Caco-2 (cell line): ENCODE results near the gene QSER1. TPM values are rescaled to one million over a fixed set of nuclear protein-coding genes. Genes with fewer than 3 reads are reported as not detected.

Experiments used
- BruUV-seq: library from RNA; stranded (reverse); fragments of 400-500 nt; replicated peaks from 2 replicates; lab custom pipeline; 2021; lab: Mats Ljungman, UMichigan
- CTCF ChIA-PET: fragments of 300-600 bp; sonication (Branson Sonifier 250); formaldehyde crosslinking; loops from one replicate; lab custom pipeline; 2022; ENCODE audit warnings: antibody characterized with exemption; lab: Charles Lee
- POLR2A ChIA-PET: fragments of 300-600 bp; sonication (Branson Sonifier 250); formaldehyde crosslinking; loops from one replicate; lab custom pipeline; 2022; ENCODE audit warnings: antibody characterized with exemption; lab: Charles Lee
- DNase-seq, 2 experiments: peaks; one replicate each; pipeline versions ENCODE4 v3.0.0 to v3.0.0-alpha.2; 2020 to 2022
- H3K27me3 ChIP-seq: replicated peaks from 2 replicates; pipeline ENCODE4 v1.6.0; 2011; ENCODE audit warnings: low read length; ENCODE audit not compliant: control insufficient read depth, insufficient read depth
- H3K36me3 ChIP-seq: 2 replicates; pipeline ENCODE4 v1.5.1; 2011; ENCODE audit warnings: low read length; ENCODE audit not compliant: control insufficient read depth, insufficient read depth
- H3K4me1 ChIP-seq: fragments of 250-450 bp; sonication (Bioruptor Pico); 2 replicates; pipeline ENCODE4 v1.5.1; 2020; ENCODE audit warnings: mild to moderate bottlenecking
- H3K4me3 ChIP-seq: 2 replicates; pipeline ENCODE4 v1.5.1; 2011; ENCODE audit warnings: low read depth, mild to moderate bottlenecking, control low read depth, low read length
- H3K9me3 ChIP-seq: fragments of 250-450 bp; sonication (Bioruptor Pico); 2 replicates; pipeline ENCODE4 v1.5.1; 2020; ENCODE audit warnings: mild to moderate bottlenecking, moderate library complexity
- H3K27ac Mint-ChIP-seq: one replicate; pipeline ENCODE4 v1.8.0; 2022; ENCODE audit warnings: mixed read lengths; ENCODE audit not compliant: unreplicated experiment
- H3K27me3 Mint-ChIP-seq: one replicate; pipeline ENCODE4 v1.8.0; 2022; ENCODE audit warnings: mixed read lengths; ENCODE audit not compliant: insufficient read depth, unreplicated experiment
- H3K36me3 Mint-ChIP-seq: one replicate; pipeline ENCODE4 v1.8.0; 2022; ENCODE audit warnings: mild to moderate bottlenecking, mixed read lengths; ENCODE audit not compliant: insufficient read depth, unreplicated experiment
- H3K4me1 Mint-ChIP-seq: one replicate; pipeline ENCODE4 v1.8.0; 2022; ENCODE audit warnings: low read depth, mixed read lengths; ENCODE audit not compliant: unreplicated experiment
- H3K4me3 Mint-ChIP-seq: one replicate; pipeline ENCODE4 v1.8.0; 2022; ENCODE audit warnings: mild to moderate bottlenecking, moderate library complexity, mixed read lengths; ENCODE audit not compliant: unreplicated experiment
- H3K9me3 Mint-ChIP-seq: one replicate; pipeline ENCODE4 v1.8.0; 2022; ENCODE audit warnings: mixed read lengths; ENCODE audit not compliant: unreplicated experiment
- intact Hi-C: fragments of 100-400 bp; cut with micrococcal nuclease; formaldehyde crosslinking; loops from one replicate; pipeline ENCODE4 v1.10.0; 2022; ENCODE audit not compliant: unreplicated experiment
- total RNA-seq: library from RNA; stranded (reverse); gene quantifications from 2 replicates; pipeline ENCODE4 v1.2.3, GENCODE V29; 2022
- TF ChIP-seq, protein P1 (sequence below), 2 experiments: fragments of 200-600 bp in 1 of 2; IDR thresholded peaks; 1 replicate in 1 of 2; 2 replicates in 1 of 2; pipeline versions ENCODE4 v1.5.1 to v1.8.0; 2011 to 2022; ENCODE audit warnings: antibody characterized with exemption in 1 of 2, control low read depth in 1 of 2, inconsistent platforms in 1 of 2, low read depth in 1 of 2, low read length in 1 of 2, mild to moderate bottlenecking in 1 of 2, moderate library complexity in 1 of 2; ENCODE audit not compliant: insufficient read depth in 1 of 2, severe bottlenecking in 1 of 2, unreplicated experiment in 1 of 2

The QSER1 gene
- total RNA-seq, 1 experiment from 2014 or later, result 45.0 TPM

DNA sequence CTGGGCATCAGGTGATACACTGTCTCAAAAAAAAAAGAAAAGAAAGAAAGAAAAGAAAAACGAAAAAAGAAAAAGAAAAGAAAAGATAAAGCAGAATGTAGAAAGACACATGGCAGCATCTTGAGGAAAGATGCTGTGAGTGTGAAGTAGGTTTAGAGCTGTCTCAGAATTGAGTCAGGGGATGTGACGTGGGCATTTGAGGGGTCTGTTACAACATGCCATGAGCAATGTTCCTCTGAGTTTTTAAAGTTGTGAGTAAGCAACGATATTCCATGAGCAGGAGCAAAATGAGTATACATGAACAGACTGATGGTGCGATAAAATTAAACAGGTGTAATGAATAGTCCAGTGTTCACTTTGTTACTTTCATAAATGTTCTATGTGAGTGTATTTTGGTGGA is 11.3 kb upstream of the QSER1 start:
- H3K27me3 ChIP-seq, result no peaks in the 10 kb centered on the region
- CTCF ChIA-PET, result no interaction called here
- Mint-ChIP-seq H3K27ac (no peak overlapping the region), H3K9me3 (no peaks in the 10 kb centered on the region), H3K36me3 (no peaks in the 10 kb centered on the region), H3K27me3 (no peaks in the 10 kb centered on the region), H3K4me1 (no peaks in the 10 kb centered on the region), H3K4me3 (no peak overlapping the region)
- no peaks in the 10 kb centered on the region for H3K9me3 ChIP-seq
- no peaks in the 10 kb centered on the region for H3K36me3 ChIP-seq
- no TSS peak for BruUV-seq
- H3K4me3 ChIP-seq, result no peak overlapping the region
- intact Hi-C loops, result no loop called here
- no peak for DNase-seq
- POLR2A ChIA-PET, result no interaction called here
- no peaks in the 10 kb centered on the region for H3K4me1 ChIP-seq
- TF ChIP-seq, protein P1, sequence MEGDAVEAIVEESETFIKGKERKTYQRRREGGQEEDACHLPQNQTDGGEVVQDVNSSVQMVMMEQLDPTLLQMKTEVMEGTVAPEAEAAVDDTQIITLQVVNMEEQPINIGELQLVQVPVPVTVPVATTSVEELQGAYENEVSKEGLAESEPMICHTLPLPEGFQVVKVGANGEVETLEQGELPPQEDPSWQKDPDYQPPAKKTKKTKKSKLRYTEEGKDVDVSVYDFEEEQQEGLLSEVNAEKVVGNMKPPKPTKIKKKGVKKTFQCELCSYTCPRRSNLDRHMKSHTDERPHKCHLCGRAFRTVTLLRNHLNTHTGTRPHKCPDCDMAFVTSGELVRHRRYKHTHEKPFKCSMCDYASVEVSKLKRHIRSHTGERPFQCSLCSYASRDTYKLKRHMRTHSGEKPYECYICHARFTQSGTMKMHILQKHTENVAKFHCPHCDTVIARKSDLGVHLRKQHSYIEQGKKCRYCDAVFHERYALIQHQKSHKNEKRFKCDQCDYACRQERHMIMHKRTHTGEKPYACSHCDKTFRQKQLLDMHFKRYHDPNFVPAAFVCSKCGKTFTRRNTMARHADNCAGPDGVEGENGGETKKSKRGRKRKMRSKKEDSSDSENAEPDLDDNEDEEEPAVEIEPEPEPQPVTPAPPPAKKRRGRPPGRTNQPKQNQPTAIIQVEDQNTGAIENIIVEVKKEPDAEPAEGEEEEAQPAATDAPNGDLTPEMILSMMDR (IDR thresholded peaks at IDR 0.05; ENCODE audit: insufficient read depth in 1 of 2, low read depth in 1 of 2, low read length in 1 of 2, severe bottlenecking in 1 of 2, unreplicated experiment in 1 of 2), result no peak

DNA sequence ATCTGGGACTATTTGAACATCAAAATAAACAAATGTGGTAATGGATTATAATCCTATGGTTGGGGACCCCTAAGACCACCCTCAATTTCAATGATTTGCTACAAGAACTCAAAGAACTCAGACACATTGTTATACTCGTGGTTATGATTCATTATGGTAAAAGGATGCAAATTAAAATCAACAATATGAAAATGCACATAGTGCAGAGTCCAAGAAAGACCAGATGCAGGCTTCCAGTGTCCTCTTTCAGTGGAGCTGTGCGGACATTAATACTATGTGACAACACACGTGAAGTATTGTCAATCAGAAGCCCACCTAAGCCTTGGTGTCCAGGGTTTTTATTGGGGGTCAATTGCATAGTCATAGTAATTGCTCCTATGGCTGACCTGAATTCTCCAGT is 9.2 kb upstream of the QSER1 start:
- BruUV-seq, result no TSS peak
- no peaks in the 10 kb centered on the region for H3K36me3 ChIP-seq
- H3K4me1 ChIP-seq, result no peaks in the 10 kb centered on the region
- Mint-ChIP-seq H3K4me3 (no peak overlapping the region), H3K27me3 (no peaks in the 10 kb centered on the region), H3K27ac (no peak overlapping the region), H3K4me1 (no peaks in the 10 kb centered on the region), H3K36me3 (no peaks in the 10 kb centered on the region), H3K9me3 (no peaks in the 10 kb centered on the region)
- no peaks in the 10 kb centered on the region for H3K27me3 ChIP-seq
- H3K9me3 ChIP-seq, result no peaks in the 10 kb centered on the region
- ChIA-PET POLR2A (no interaction called here), CTCF (no interaction called here)
- H3K4me3 ChIP-seq, result no peak overlapping the region
- no peak for DNase-seq
- intact Hi-C loops, result no loop called here
- TF ChIP-seq, protein P1 (IDR thresholded peaks at IDR 0.05; ENCODE audit: insufficient read depth in 1 of 2, low read depth in 1 of 2, low read length in 1 of 2, severe bottlenecking in 1 of 2, unreplicated experiment in 1 of 2), result no peak

DNA sequence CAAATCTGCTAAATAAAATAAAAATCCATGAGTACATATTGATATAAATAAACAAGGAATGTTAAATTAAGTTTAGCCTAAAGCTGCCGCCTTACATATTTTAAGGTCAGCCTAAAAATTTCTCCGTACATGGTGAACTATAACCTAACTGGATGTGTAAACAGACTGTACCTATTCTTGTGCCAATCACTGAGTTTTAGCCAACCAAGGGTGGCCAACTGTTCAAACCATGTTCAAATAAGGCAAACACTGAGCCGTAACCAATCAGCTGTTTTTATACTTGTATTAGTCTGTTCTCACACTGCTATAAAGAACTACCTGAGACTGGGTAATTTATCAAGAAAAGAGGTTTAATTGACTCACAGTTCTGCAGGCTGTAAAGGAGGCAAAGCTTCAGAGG is 8.6 kb upstream of the QSER1 start:
- CTCF ChIA-PET, result no interaction called here
- no peaks in the 10 kb centered on the region for H3K27me3 Mint-ChIP-seq
- intact Hi-C loops, result no loop called here

More for the DNA sequence above, 8.6 kb upstream of the QSER1 start:
- H3K27ac Mint-ChIP-seq, result no peak overlapping the region
- Histone ChIP-seq H3K9me3 (no peaks in the 10 kb centered on the region), H3K27me3 (no peaks in the 10 kb centered on the region), H3K4me1 (no peaks in the 10 kb centered on the region), H3K36me3 (no peaks in the 10 kb centered on the region), H3K4me3 (no peak overlapping the region)
- TF ChIP-seq, protein P1 (IDR thresholded peaks at IDR 0.05; ENCODE audit: insufficient read depth in 1 of 2, low read depth in 1 of 2, low read length in 1 of 2, severe bottlenecking in 1 of 2, unreplicated experiment in 1 of 2), result no peak
- no peaks in the 10 kb centered on the region for H3K4me1 Mint-ChIP-seq
- no peak for DNase-seq
- no peaks in the 10 kb centered on the region for H3K36me3 Mint-ChIP-seq
- H3K4me3 Mint-ChIP-seq, result no peak overlapping the region
- POLR2A ChIA-PET, result no interaction called here
- BruUV-seq, result no TSS peak
- no peaks in the 10 kb centered on the region for H3K9me3 Mint-ChIP-seq
